GM19468 (cell line): Measurements from ENCODE around the gene ZNF555.
"Not testable (repeated sequence)": the region's sequence is repeated elsewhere in the genome, so short reads cannot be mapped to it uniquely, and the experiment has no call there.

ENCODE experiments used
- ATAC-seq: cut with Tn5 transposase; IDR thresholded peaks from one replicate; pipeline ENCODE4 v1.9.1; 2021; ENCODE audit warnings: mild to moderate bottlenecking, moderate library complexity, moderate number of reproducible peaks; ENCODE audit not compliant: unreplicated experiment; ENCODE audit errors: extremely low read depth

Gene ZNF555

GRCh38 chr19:2865334-2866100, 24.2 kb downstream of the ZNF555 start:
- ATAC-seq = no peak

- no peak for ATAC-seq
Observed at GRCh38 chr19:2866495-2867024, 25.3 kb downstream of the ZNF555 start.

GRCh38 chr19:2867025-2867991, 26.0 kb downstream of the ZNF555 start, which contains the start of gene ZNF556:
TSS of gene ZNF556 (plus strand) at chr19:2867335. CDS start at chr19:2867422, 87 bp downstream.
- no peak for ATAC-seq

GRCh38 chr19:2869618-2870017, 28.3 kb downstream of the ZNF555 start:
- ATAC-seq = no peak

- ATAC-seq = not testable (repeated sequence)
Observed at GRCh38 chr19:2872175-2872574, 30.9 kb downstream of the ZNF555 start.

- ATAC-seq = no peak
Observed at GRCh38 chr19:2877398-2878331, 36.4 kb downstream of the ZNF555 start.

GRCh38 chr19:2883686-2884439, 42.6 kb downstream of the ZNF555 start:
- ATAC-seq = no peak

GRCh38 chr19:2885736-2886135, 44.5 kb downstream of the ZNF555 start:
- ATAC-seq = no peak

GRCh38 chr19:2887391-2887914, 46.2 kb downstream of the ZNF555 start:
- ATAC-seq = no peak

GRCh38 chr19:2888731-2889224, 47.5 kb downstream of the ZNF555 start:
- ATAC-seq = no peak

- ATAC-seq = not testable (repeated sequence)
Observed at GRCh38 chr19:2890531-2890930, 49.3 kb downstream of the ZNF555 start.

- ATAC-seq = no peak
Observed at GRCh38 chr19:2896694-2897093, 55.4 kb downstream of the ZNF555 start.

- ATAC-seq = peak; percentile 51
Observed at GRCh38 chr19:2900296-2901252, 59.3 kb downstream of the ZNF555 start, which contains the start of gene ZNF57. TSS of gene ZNF57 (plus strand) at chr19:2900928. CDS start at chr19:2901046, 118 bp downstream.

GRCh38 chr19:2902590-2903218, 61.4 kb downstream of the ZNF555 start:
- ATAC-seq = no peak

- not testable (repeated sequence) for ATAC-seq
Observed at GRCh38 chr19:2903326-2903725, 62.1 kb downstream of the ZNF555 start.

GRCh38 chr19:2905918-2906519, 64.7 kb downstream of the ZNF555 start:
- ATAC-seq = no peak
